Activated naive CD4-positive, alpha-beta T cell treated with anti-CD3 and anti-CD28 coated beads, Interleukin-2, amount 50 U/mL, for 24 hours (primary cell): ENCODE results near the gene TEAD1.

Experiments used
- H3K27ac Mint-ChIP-seq: one replicate; pipeline ENCODE4 v1.8.0; 2021; ENCODE audit warnings: mild to moderate bottlenecking, mixed read lengths
- H3K27me3 Mint-ChIP-seq: one replicate; pipeline ENCODE4 v1.8.0; 2021; ENCODE audit warnings: mixed read lengths
- H3K36me3 Mint-ChIP-seq: one replicate; pipeline ENCODE4 v1.8.0; 2021; ENCODE audit warnings: mixed read lengths
- H3K4me1 Mint-ChIP-seq: one replicate; pipeline ENCODE4 v1.8.0; 2021; ENCODE audit warnings: mixed read lengths
- H3K4me3 Mint-ChIP-seq: one replicate; pipeline ENCODE4 v1.8.0; 2021; ENCODE audit warnings: mild to moderate bottlenecking, mixed read lengths
- H3K9me3 Mint-ChIP-seq: one replicate; pipeline ENCODE4 v1.8.0; 2021; ENCODE audit warnings: mixed read lengths

Gene TEAD1

GRCh38 chr11:12705874-12706273 lies 31.7 kb downstream of the TEAD1 start:
- no peaks in the 10 kb centered on the region for H3K4me1 Mint-ChIP-seq
- H3K4me3 Mint-ChIP-seq: no peak overlapping the region
- peaks cover 30% of the 10 kb centered on the region for H3K27me3 Mint-ChIP-seq
- no peaks in the 10 kb centered on the region for H3K9me3 Mint-ChIP-seq
- no peaks in the 10 kb centered on the region for H3K36me3 Mint-ChIP-seq
- H3K27ac Mint-ChIP-seq: no peak overlapping the region

- Mint-ChIP-seq H3K27ac (no peak overlapping the region), H3K4me1 (no peaks in the 10 kb centered on the region), H3K27me3 (peaks cover 26% of the 10 kb centered on the region), H3K36me3 (no peaks in the 10 kb centered on the region), H3K4me3 (no peak overlapping the region), H3K9me3 (no peaks in the 10 kb centered on the region)
These were observed 32.6 kb downstream of the TEAD1 start for GRCh38 chr11:12706545-12707499.

- H3K27ac Mint-ChIP-seq: no peak overlapping the region
These were observed 33.3 kb downstream of the TEAD1 start for GRCh38 chr11:12707500-12707880.

GRCh38 chr11:12711496-12711895 lies 37.3 kb downstream of the TEAD1 start:
- no peak overlapping the region for H3K4me3 Mint-ChIP-seq
- H3K36me3 Mint-ChIP-seq: no peaks in the 10 kb centered on the region
- H3K27me3 Mint-ChIP-seq: peaks cover 19% of the 10 kb centered on the region
- H3K4me1 Mint-ChIP-seq: no peaks in the 10 kb centered on the region
- H3K27ac Mint-ChIP-seq: no peak overlapping the region
- no peaks in the 10 kb centered on the region for H3K9me3 Mint-ChIP-seq

More at GRCh38 chr11:12707500-12707880, 33.3 kb downstream of the TEAD1 start:
- Mint-ChIP-seq H3K4me1 (no peaks in the 10 kb centered on the region), H3K9me3 (no peaks in the 10 kb centered on the region), H3K27me3 (peaks cover 27% of the 10 kb centered on the region), H3K36me3 (no peaks in the 10 kb centered on the region), H3K4me3 (no peak overlapping the region)

GRCh38 chr11:12712132-12712531 lies 37.9 kb downstream of the TEAD1 start:
- Mint-ChIP-seq H3K4me3 (no peak overlapping the region), H3K4me1 (peaks cover 3% of the 10 kb centered on the region), H3K9me3 (no peaks in the 10 kb centered on the region), H3K27me3 (peaks cover 25% of the 10 kb centered on the region), H3K36me3 (no peaks in the 10 kb centered on the region), H3K27ac (no peak overlapping the region)

- Mint-ChIP-seq H3K9me3 (no peaks in the 10 kb centered on the region), H3K27ac (no peak overlapping the region), H3K4me1 (peaks cover 20% of the 10 kb centered on the region), H3K27me3 (peaks cover 28% of the 10 kb centered on the region), H3K36me3 (no peaks in the 10 kb centered on the region), H3K4me3 (no peak overlapping the region)
These were observed 40.9 kb downstream of the TEAD1 start for GRCh38 chr11:12715131-12715530.

- Mint-ChIP-seq H3K36me3 (no peaks in the 10 kb centered on the region), H3K27ac (no peak overlapping the region), H3K4me1 (peaks cover 20% of the 10 kb centered on the region), H3K9me3 (no peaks in the 10 kb centered on the region), H3K27me3 (peaks cover 31% of the 10 kb centered on the region), H3K4me3 (no peak overlapping the region)
These were observed 41.7 kb downstream of the TEAD1 start for GRCh38 chr11:12715941-12716340.

GRCh38 chr11:12716816-12717215 lies 42.6 kb downstream of the TEAD1 start:
- H3K27me3 Mint-ChIP-seq: peaks cover 38% of the 10 kb centered on the region
- peaks cover 20% of the 10 kb centered on the region for H3K4me1 Mint-ChIP-seq
- H3K4me3 Mint-ChIP-seq: no peak overlapping the region
- H3K9me3 Mint-ChIP-seq: no peaks in the 10 kb centered on the region
- no peaks in the 10 kb centered on the region for H3K36me3 Mint-ChIP-seq
- H3K27ac Mint-ChIP-seq: no peak overlapping the region

- Mint-ChIP-seq H3K4me3 (no peak overlapping the region), H3K9me3 (no peaks in the 10 kb centered on the region), H3K4me1 (peaks cover 20% of the 10 kb centered on the region), H3K27ac (no peak overlapping the region), H3K27me3 (peaks cover 46% of the 10 kb centered on the region), H3K36me3 (no peaks in the 10 kb centered on the region)
These were observed 43.6 kb downstream of the TEAD1 start for GRCh38 chr11:12717851-12718291.

- H3K36me3 Mint-ChIP-seq: peaks cover 1% of the 10 kb centered on the region
- peaks cover 20% of the 10 kb centered on the region for H3K4me1 Mint-ChIP-seq
- no peaks in the 10 kb centered on the region for H3K9me3 Mint-ChIP-seq
- no peak overlapping the region for H3K27ac Mint-ChIP-seq
- no peak overlapping the region for H3K4me3 Mint-ChIP-seq
- H3K27me3 Mint-ChIP-seq: peaks cover 50% of the 10 kb centered on the region
These were observed 45.0 kb downstream of the TEAD1 start for GRCh38 chr11:12719221-12719620.

GRCh38 chr11:12721816-12722604 lies 47.8 kb downstream of the TEAD1 start:
- H3K36me3 Mint-ChIP-seq: peaks cover 1% of the 10 kb centered on the region
- H3K9me3 Mint-ChIP-seq: no peaks in the 10 kb centered on the region
- peaks cover 49% of the 10 kb centered on the region for H3K27me3 Mint-ChIP-seq
- H3K4me1 Mint-ChIP-seq: peaks cover 18% of the 10 kb centered on the region
- no peak overlapping the region for H3K27ac Mint-ChIP-seq
- H3K4me3 Mint-ChIP-seq: no peak overlapping the region

- H3K4me3 Mint-ChIP-seq: no peak overlapping the region
- H3K9me3 Mint-ChIP-seq: no peaks in the 10 kb centered on the region
- H3K36me3 Mint-ChIP-seq: peaks cover 1% of the 10 kb centered on the region
- peaks cover 2% of the 10 kb centered on the region for H3K4me1 Mint-ChIP-seq
- H3K27ac Mint-ChIP-seq: no peak overlapping the region
- peaks cover 50% of the 10 kb centered on the region for H3K27me3 Mint-ChIP-seq
These were observed 49.4 kb downstream of the TEAD1 start for GRCh38 chr11:12723421-12724300.

- Mint-ChIP-seq H3K27me3 (peaks cover 49% of the 10 kb centered on the region), H3K4me3 (no peak overlapping the region), H3K27ac (no peak overlapping the region), H3K4me1 (no peaks in the 10 kb centered on the region), H3K9me3 (no peaks in the 10 kb centered on the region), H3K36me3 (peaks cover 1% of the 10 kb centered on the region)
These were observed 50.3 kb downstream of the TEAD1 start for GRCh38 chr11:12724301-12725054.

GRCh38 chr11:12725055-12725862 lies 51.0 kb downstream of the TEAD1 start:
- Mint-ChIP-seq H3K4me3 (no peak overlapping the region), H3K9me3 (no peaks in the 10 kb centered on the region), H3K4me1 (no peaks in the 10 kb centered on the region), H3K27ac (no peak overlapping the region), H3K27me3 (peaks cover 43% of the 10 kb centered on the region), H3K36me3 (peaks cover 1% of the 10 kb centered on the region)
